Measurements from ENCODE around the gene TLE3. TPM values are rescaled to one million over a fixed set of nuclear protein-coding genes. Genes with fewer than 3 reads are reported as not detected.

The TLE3 gene
- polyA plus RNA-seq, 1 donor: 21.7 TPM

- no peak for DNase-seq (ENCODE audit: low read depth)
These were observed 48.9 kb downstream of the TLE3 start for GRCh38 chr15:70048578-70049514.

- DNase-seq (ENCODE audit: low read depth): no peak
These were observed 49.5 kb downstream of the TLE3 start for GRCh38 chr15:70048198-70048565.

GRCh38 chr15:70047386-70048197, 50.1 kb downstream of the TLE3 start:
- DNase-seq (ENCODE audit: low read depth): no peak

- DNase-seq (ENCODE audit: low read depth): no peak
These were observed 50.9 kb downstream of the TLE3 start for GRCh38 chr15:70046679-70047369.

- DNase-seq (ENCODE audit: low read depth): no peak
These were observed 52.7 kb downstream of the TLE3 start for GRCh38 chr15:70045045-70045444.

- no peak for DNase-seq (ENCODE audit: low read depth)
These were observed 53.5 kb downstream of the TLE3 start for GRCh38 chr15:70044168-70044567.

- DNase-seq (ENCODE audit: low read depth): no peak
These were observed 54.1 kb downstream of the TLE3 start for GRCh38 chr15:70043590-70043989.

GRCh38 chr15:70042553-70043214, 55.0 kb downstream of the TLE3 start:
- DNase-seq (ENCODE audit: low read depth): no peak

GRCh38 chr15:70039917-70040316, 57.8 kb downstream of the TLE3 start:
- DNase-seq (ENCODE audit: low read depth): no peak

GRCh38 chr15:70038730-70039392, 58.9 kb downstream of the TLE3 start:
- no peak for DNase-seq (ENCODE audit: low read depth)

- no peak for DNase-seq (ENCODE audit: low read depth)
These were observed 60.5 kb downstream of the TLE3 start for GRCh38 chr15:70037292-70037640.

- DNase-seq (ENCODE audit: low read depth): no peak
These were observed 61.0 kb downstream of the TLE3 start for GRCh38 chr15:70036585-70037291.

GRCh38 chr15:70035719-70036077, 62.0 kb downstream of the TLE3 start:
- DNase-seq (ENCODE audit: low read depth): no peak

- no peak for DNase-seq (ENCODE audit: low read depth)
These were observed 62.5 kb downstream of the TLE3 start for GRCh38 chr15:70035051-70035718.

- no peak for DNase-seq (ENCODE audit: low read depth)
These were observed 63.1 kb downstream of the TLE3 start for GRCh38 chr15:70034596-70034995.

GRCh38 chr15:70034141-70034540, 63.6 kb downstream of the TLE3 start:
- DNase-seq (ENCODE audit: low read depth): no peak

GRCh38 chr15:70033529-70034140, 64.1 kb downstream of the TLE3 start:
- no peak for DNase-seq (ENCODE audit: low read depth)

GRCh38 chr15:70033109-70033508, 64.6 kb downstream of the TLE3 start:
- DNase-seq (ENCODE audit: low read depth): no peak

GRCh38 chr15:70032509-70032908, 65.2 kb downstream of the TLE3 start:
- no peak for DNase-seq (ENCODE audit: low read depth)

GRCh38 chr15:70031713-70032112, 66.0 kb downstream of the TLE3 start:
- no peak for DNase-seq (ENCODE audit: low read depth)
